Smooth muscle cell (in vitro differentiated cells): ENCODE data around the gene CACNA2D1. TPM values are rescaled to one million over a fixed set of nuclear protein-coding genes. Genes with fewer than 3 reads are reported as not detected.
A peak's percentile ranks its signal among the peaks of the same experiment; 100 is the strongest.

Experiments
- DNase-seq: peaks from one replicate; lab custom pipeline; 2025; ENCODE audit not compliant: unreplicated experiment; lab: John Stamatoyannopoulos, UW
- H2AFZ ChIP-seq: fragments of 200-600 bp; sonication (generic); 2 replicates; pipeline ENCODE4 v1.6.0; 2016; ENCODE audit warnings: antibody characterized with exemption, low read depth, mild to moderate bottlenecking
- H3F3A ChIP-seq: fragments of 200-600 bp; sonication (generic); 2 replicates; pipeline ENCODE4 v1.6.0; 2017; ENCODE audit warnings: antibody characterized with exemption, low read depth
- H3K27ac ChIP-seq: fragments of 200-600 bp; sonication (generic); 2 replicates; pipeline ENCODE4 v1.5.1; 2016; ENCODE audit warnings: low read depth, mild to moderate bottlenecking
- H3K27me3 ChIP-seq: fragments of 200-600 bp; sonication (generic); 2 replicates; pipeline ENCODE4 v1.6.1; 2016; ENCODE audit warnings: low read depth, mild to moderate bottlenecking
- H3K36me3 ChIP-seq: fragments of 200-600 bp; sonication (generic); 2 replicates; pipeline ENCODE4 v1.5.1; 2016; ENCODE audit warnings: low read depth
- H3K4me1 ChIP-seq: fragments of 200-600 bp; sonication (generic); 2 replicates; pipeline ENCODE4 v1.5.1; 2016; ENCODE audit warnings: low read depth
- H3K4me2 ChIP-seq: fragments of 200-600 bp; sonication (generic); 2 replicates; pipeline ENCODE4 v1.6.0; 2016; ENCODE audit warnings: mild to moderate bottlenecking
- H3K4me3 ChIP-seq: fragments of 200-600 bp; sonication (generic); 2 replicates; pipeline ENCODE4 v1.5.1; 2016; ENCODE audit warnings: mild to moderate bottlenecking
- H3K79me2 ChIP-seq: fragments of 200-600 bp; sonication (generic); 2 replicates; pipeline ENCODE4 v1.6.0; 2016; ENCODE audit warnings: low read depth, mild to moderate bottlenecking
- H3K9ac ChIP-seq: fragments of 200-600 bp; sonication (generic); 2 replicates; pipeline ENCODE4 v1.6.0; 2016; ENCODE audit warnings: low read depth
- H3K9me3 ChIP-seq: fragments of 200-600 bp; sonication (generic); replicated peaks from 2 replicates; pipeline ENCODE4 v1.5.1; 2016; ENCODE audit warnings: low read depth
- H4K20me1 ChIP-seq: fragments of 200-600 bp; sonication (generic); 2 replicates; pipeline ENCODE4 v1.6.0; 2016; ENCODE audit warnings: low read depth
- WGBS: methylation state at CpG from one replicate; pipeline ENCODE4 v1.1.7; 2016; ENCODE audit warnings: low lambda C conversion rate; 5-methylcytosine and 5-hydroxymethylcytosine counted together
- polyA plus RNA-seq: library from polyadenylated mRNA; unstranded; fragments of >200 nt; fragmentation: Nextera tagmentation; extraction: Ambion mirVana; gene quantifications from 2 replicates; pipeline ENCODE4 v1.2.1, GENCODE V29; 2016
- total RNA-seq: library from RNA; depleted of rRNA; stranded (reverse); fragments of >200 nt; gene quantifications from 2 replicates; pipeline ENCODE4 v1.2.3, GENCODE V29; 2014
- TF ChIP-seq, protein P1 (sequence below): fragments of 200-600 bp; sonication (generic); IDR thresholded peaks from 2 replicates; pipeline ENCODE4 v1.5.1; 2017; ENCODE audit warnings: borderline replicate concordance, mild to moderate bottlenecking, antibody characterized with exemption; ENCODE audit not compliant: insufficient read depth, poor library complexity, severe bottlenecking

CACNA2D1 gene
- total and polyA plus RNA-seq, 2 experiments from 2014 or later: 4.1 to 39.3 TPM

DNA sequence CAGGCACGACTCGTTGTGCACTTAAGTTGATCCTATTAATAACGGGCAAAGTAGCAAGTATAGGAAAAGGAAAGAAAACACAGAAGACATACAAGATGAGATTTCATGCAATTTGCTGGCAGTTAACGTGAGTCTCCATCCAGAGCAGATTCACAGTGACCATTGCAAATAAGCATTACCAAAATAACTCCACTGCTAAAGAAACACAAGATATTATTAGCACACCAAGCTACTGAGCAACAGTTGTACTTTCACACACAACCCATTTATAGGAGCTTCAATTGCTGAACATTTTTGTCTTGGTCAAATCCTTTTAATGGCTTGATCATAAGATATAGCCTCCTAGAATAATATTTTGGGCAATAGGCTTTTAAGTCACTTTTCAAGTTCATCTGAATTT is 486.1 kb downstream of the CACNA2D1 start:
- Histone ChIP-seq H4K20me1 (no peaks in the 10 kb centered on the region), H3K36me3 (no peaks in the 10 kb centered on the region), H3K9ac (no peak overlapping the region), H3K27ac (peak overlapping the region; percentile 0), H3F3A (no peaks in the 10 kb centered on the region), H3K9me3 (no peaks in the 10 kb centered on the region), H3K4me2 (peak overlapping the region; percentile 3), H3K79me2 (no peaks in the 10 kb centered on the region), H3K27me3 (no peaks in the 10 kb centered on the region), H3K4me3 (no peak overlapping the region), H2AFZ (peak overlapping the region; percentile 10), H3K4me1 (peaks cover 13% of the 10 kb centered on the region)
- TF ChIP-seq, protein P1, sequence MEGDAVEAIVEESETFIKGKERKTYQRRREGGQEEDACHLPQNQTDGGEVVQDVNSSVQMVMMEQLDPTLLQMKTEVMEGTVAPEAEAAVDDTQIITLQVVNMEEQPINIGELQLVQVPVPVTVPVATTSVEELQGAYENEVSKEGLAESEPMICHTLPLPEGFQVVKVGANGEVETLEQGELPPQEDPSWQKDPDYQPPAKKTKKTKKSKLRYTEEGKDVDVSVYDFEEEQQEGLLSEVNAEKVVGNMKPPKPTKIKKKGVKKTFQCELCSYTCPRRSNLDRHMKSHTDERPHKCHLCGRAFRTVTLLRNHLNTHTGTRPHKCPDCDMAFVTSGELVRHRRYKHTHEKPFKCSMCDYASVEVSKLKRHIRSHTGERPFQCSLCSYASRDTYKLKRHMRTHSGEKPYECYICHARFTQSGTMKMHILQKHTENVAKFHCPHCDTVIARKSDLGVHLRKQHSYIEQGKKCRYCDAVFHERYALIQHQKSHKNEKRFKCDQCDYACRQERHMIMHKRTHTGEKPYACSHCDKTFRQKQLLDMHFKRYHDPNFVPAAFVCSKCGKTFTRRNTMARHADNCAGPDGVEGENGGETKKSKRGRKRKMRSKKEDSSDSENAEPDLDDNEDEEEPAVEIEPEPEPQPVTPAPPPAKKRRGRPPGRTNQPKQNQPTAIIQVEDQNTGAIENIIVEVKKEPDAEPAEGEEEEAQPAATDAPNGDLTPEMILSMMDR: no peak
- no peak for DNase-seq
- 33% methylated on average over 4 of the region's 4 CpGs for WGBS

DNA sequence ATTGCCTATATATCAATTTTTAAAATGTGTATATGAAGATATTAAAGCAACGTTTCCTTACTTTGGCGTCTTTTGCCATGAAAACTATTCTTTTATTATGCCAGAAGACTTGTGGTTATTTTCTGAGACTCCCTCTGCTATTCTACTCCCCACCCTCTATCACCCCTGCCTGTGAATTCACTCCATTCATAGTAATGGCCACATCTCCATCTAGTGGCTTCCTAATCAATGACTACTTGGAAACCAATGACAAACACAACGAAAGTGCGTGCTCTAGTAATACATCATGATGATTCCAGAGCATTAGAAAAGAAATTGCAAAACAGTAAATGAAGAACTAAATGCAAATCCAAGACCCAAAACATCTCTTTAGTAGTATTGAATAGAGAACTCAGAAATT is 487.1 kb downstream of the CACNA2D1 start:
- Histone ChIP-seq H3K4me3 (no peak overlapping the region), H3K27ac (no peak overlapping the region), H3K4me2 (peak overlapping the region; percentile 3), H3K36me3 (no peaks in the 10 kb centered on the region), H3F3A (no peaks in the 10 kb centered on the region), H4K20me1 (no peaks in the 10 kb centered on the region), H3K9ac (no peak overlapping the region), H3K27me3 (no peaks in the 10 kb centered on the region), H3K4me1 (peaks cover 13% of the 10 kb centered on the region), H2AFZ (no peak overlapping the region), H3K79me2 (no peaks in the 10 kb centered on the region), H3K9me3 (no peaks in the 10 kb centered on the region)
- no peak for DNase-seq
- TF ChIP-seq, protein P1: peak; percentile 60
- 27% methylated on average over 4 of the region's 4 CpGs for WGBS

DNA sequence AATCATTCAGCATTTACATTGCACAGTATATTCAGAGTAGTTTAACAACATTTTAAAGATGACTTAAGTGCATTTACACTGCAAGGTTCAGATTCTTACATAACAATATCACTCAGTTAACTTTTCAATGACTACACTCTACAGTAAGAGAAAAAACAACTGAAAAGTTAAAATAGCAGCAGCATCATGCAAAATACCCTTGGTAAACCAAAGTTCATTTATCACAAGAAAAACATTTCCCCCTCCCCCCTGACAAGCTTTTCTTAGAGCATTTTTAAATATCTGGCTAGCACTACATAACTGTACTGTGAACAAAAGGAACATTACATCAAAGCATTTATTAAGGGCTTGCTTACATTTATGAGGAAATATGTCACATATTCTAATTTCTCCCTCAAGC is 494.3 kb downstream of the CACNA2D1 start:
- no peak overlapping the region for H2AFZ ChIP-seq
- H3K4me3 ChIP-seq: no peak overlapping the region
- H3K79me2 ChIP-seq: no peaks in the 10 kb centered on the region
- H3K4me2 ChIP-seq: no peak overlapping the region
- TF ChIP-seq, protein P1: no peak
- no peaks in the 10 kb centered on the region for H4K20me1 ChIP-seq
- no peak overlapping the region for H3K9ac ChIP-seq
- H3K27me3 ChIP-seq: no peaks in the 10 kb centered on the region
- DNase-seq: no peak
- no peaks in the 10 kb centered on the region for H3K9me3 ChIP-seq
- no peaks in the 10 kb centered on the region for H3K36me3 ChIP-seq
- peaks cover 6% of the 10 kb centered on the region for H3K4me1 ChIP-seq
- no peaks in the 10 kb centered on the region for H3F3A ChIP-seq
- no peak overlapping the region for H3K27ac ChIP-seq

DNA sequence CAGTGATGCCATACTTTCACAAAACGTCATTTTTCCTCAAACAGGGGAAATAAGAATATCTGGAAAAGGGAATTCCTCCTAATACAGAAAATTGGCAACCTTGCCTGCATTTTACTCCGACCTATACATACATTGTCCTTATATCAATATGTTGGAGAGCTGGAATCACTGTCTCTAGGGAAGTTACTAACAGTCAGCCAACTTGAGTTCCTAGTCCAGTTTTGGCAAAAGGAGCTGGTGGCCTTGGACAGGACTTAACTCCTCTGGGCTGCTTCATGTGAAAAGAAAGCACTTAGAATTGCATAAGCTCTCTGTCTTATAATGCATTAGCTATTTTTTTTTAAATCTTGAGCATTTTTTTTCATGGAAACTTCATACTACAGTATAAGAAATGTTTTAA is 499.5 kb downstream of the CACNA2D1 start:
- H3K79me2 ChIP-seq: no peaks in the 10 kb centered on the region
- no peaks in the 10 kb centered on the region for H3K27me3 ChIP-seq
- H2AFZ ChIP-seq: no peak overlapping the region
- H3K27ac ChIP-seq: no peak overlapping the region
- no peaks in the 10 kb centered on the region for H3K36me3 ChIP-seq
- H3K9me3 ChIP-seq: no peaks in the 10 kb centered on the region
- H3K4me1 ChIP-seq: no peaks in the 10 kb centered on the region
- no peak overlapping the region for H3K9ac ChIP-seq
- no peak overlapping the region for H3K4me2 ChIP-seq
- 93% methylated on average over 2 of the region's 2 CpGs for WGBS
- H3F3A ChIP-seq: no peaks in the 10 kb centered on the region
- no peaks in the 10 kb centered on the region for H4K20me1 ChIP-seq
- H3K4me3 ChIP-seq: no peak overlapping the region
- TF ChIP-seq, protein P1: no peak
- DNase-seq: no peak
